SK-N-MC (cell line): ENCODE data around the gene RNF183.

ENCODE experiments used
- EZH2 ChIP-seq: fragments of 200-600 bp; sonication (generic); IDR thresholded peaks from one replicate; pipeline ENCODE4 v1.6.1; 2017; ENCODE audit warnings: antibody characterized with exemption
- FOXP2 ChIP-seq: optimal IDR thresholded peaks from 2 replicates; pipeline ENCODE3; 2011; ENCODE audit warnings: mild to moderate bottlenecking, moderate library complexity; ENCODE audit not compliant: insufficient read depth; ENCODE audit errors: extremely low read length, control extremely low read depth
- POLR2AphosphoS5 ChIP-seq: IDR thresholded peaks from 2 replicates; pipeline ENCODE4 v1.6.1; 2012; ENCODE audit warnings: mild to moderate bottlenecking, low read depth, low read length, borderline replicate concordance

DNA sequence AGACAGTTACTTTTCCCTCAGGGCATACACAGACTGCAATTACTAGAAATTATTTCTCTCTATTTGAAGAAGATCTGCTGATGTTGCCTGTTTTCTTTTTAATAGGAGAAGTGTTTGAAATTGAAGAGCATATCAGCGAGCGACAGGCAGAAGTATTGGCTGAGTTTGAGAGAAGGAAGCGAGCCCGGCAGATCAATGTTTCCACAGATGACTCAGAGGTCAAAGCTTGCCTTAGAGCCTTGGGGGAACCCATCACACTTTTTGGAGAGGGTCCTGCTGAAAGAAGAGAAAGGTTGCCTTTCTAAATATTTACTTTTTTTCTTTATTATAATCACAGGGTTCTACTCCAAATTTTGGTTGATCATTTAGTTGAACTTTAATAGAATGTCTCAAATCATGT is 24.3 kb downstream of the RNF183 start:
- TF ChIP-seq EZH2 (no peak), POLR2AphosphoS5 (no peak), FOXP2 (no peak)
